GM23338 (cell line): Measurements from ENCODE around the gene AGTRAP. TPM values are rescaled to one million over a fixed set of nuclear protein-coding genes. Genes with fewer than 3 reads are reported as not detected.

Source experiments
- ATAC-seq: fragments of 200-7000 bp; cut with Tn5 transposase; 3 replicates; pipeline ENCODE4 v1.9.1; 2020
- DNase-seq: peaks from one replicate; pipeline ENCODE4 v3.0.0-alpha.2; 2015; ENCODE audit warnings: low spot score
- H2AFZ ChIP-seq: fragments of 200-600 bp; sonication (generic); 2 replicates; pipeline ENCODE4 v1.8.0; 2016; ENCODE audit warnings: antibody characterized with exemption, mild to moderate bottlenecking, moderate library complexity
- H3F3A ChIP-seq: fragments of 200-600 bp; sonication (generic); replicated peaks from 2 replicates; pipeline ENCODE4 v1.8.0; 2017; ENCODE audit warnings: antibody characterized with exemption, mixed run types, low read depth
- H3K27ac ChIP-seq: fragments of 200-600 bp; sonication (generic); 2 replicates; pipeline ENCODE4 v1.6.1; 2016; ENCODE audit warnings: low read depth
- H3K27me3 ChIP-seq: fragments of 200-600 bp; sonication (generic); 2 replicates; pipeline ENCODE4 v1.8.0; 2016; ENCODE audit warnings: mild to moderate bottlenecking, mixed run types, moderate library complexity; ENCODE audit not compliant: insufficient read depth
- H3K36me3 ChIP-seq: fragments of 200-600 bp; sonication (generic); 2 replicates; pipeline ENCODE4 v1.8.0; 2016; ENCODE audit warnings: mild to moderate bottlenecking; ENCODE audit not compliant: insufficient read depth
- H3K4me1 ChIP-seq: fragments of 200-600 bp; sonication (generic); 2 replicates; pipeline ENCODE4 v1.8.0; 2016; ENCODE audit warnings: mild to moderate bottlenecking, moderate library complexity; ENCODE audit not compliant: insufficient read depth
- H3K4me2 ChIP-seq: fragments of 200-600 bp; sonication (generic); 2 replicates; pipeline ENCODE4 v1.7.1; 2017; ENCODE audit warnings: mixed run types
- H3K4me3 ChIP-seq: fragments of 200-600 bp; sonication (generic); 2 replicates; pipeline ENCODE4 v1.6.1; 2016; ENCODE audit warnings: mixed run types
- H3K79me2 ChIP-seq: fragments of 200-600 bp; sonication (generic); replicated peaks from 2 replicates; pipeline ENCODE4 v1.8.0; 2017; ENCODE audit warnings: mild to moderate bottlenecking; ENCODE audit not compliant: insufficient read depth
- H3K9me2 ChIP-seq: fragments of 200-600 bp; sonication (generic); 2 replicates; pipeline ENCODE4 v1.8.0; 2017; ENCODE audit not compliant: insufficient read depth
- H4K20me1 ChIP-seq: fragments of 200-600 bp; sonication (generic); replicated peaks from 2 replicates; pipeline ENCODE4 v1.8.0; 2017; ENCODE audit warnings: mild to moderate bottlenecking; ENCODE audit not compliant: insufficient read depth
- H3K27ac Mint-ChIP-seq: 2 replicates; pipeline ENCODE4 v1.8.0; 2020; ENCODE audit warnings: inconsistent platforms, mild to moderate bottlenecking, moderate library complexity, mixed read lengths
- H3K27me3 Mint-ChIP-seq: 3 replicates; pipeline ENCODE4 v1.8.0; 2022; ENCODE audit warnings: low read depth, mild to moderate bottlenecking, moderate library complexity, mixed read lengths, inconsistent platforms; ENCODE audit not compliant: insufficient read depth, poor library complexity
- H3K36me3 Mint-ChIP-seq: 3 replicates; pipeline ENCODE4 v1.8.0; 2021; ENCODE audit warnings: low read depth, mild to moderate bottlenecking, inconsistent platforms, moderate library complexity, mixed read lengths
- H3K4me1 Mint-ChIP-seq: 3 replicates; pipeline ENCODE4 v1.8.0; 2020; ENCODE audit warnings: mild to moderate bottlenecking, inconsistent platforms, mixed read lengths
- H3K4me3 Mint-ChIP-seq: 3 replicates; pipeline ENCODE4 v1.8.0; 2021; ENCODE audit warnings: moderate library complexity, mild to moderate bottlenecking, inconsistent platforms, mixed read lengths
- H3K9me3 Mint-ChIP-seq: 3 replicates; pipeline ENCODE4 v1.8.0; 2020; ENCODE audit warnings: moderate library complexity, mild to moderate bottlenecking, inconsistent platforms, mixed read lengths
- CREB1 ChIP-seq: fragments of 250-450 bp; sonication (Bioruptor Pico); IDR thresholded peaks from 2 replicates; pipeline ENCODE4 v1.5.0; 2020; ENCODE audit warnings: low read depth, mild to moderate bottlenecking, moderate library complexity
- CTCF ChIP-seq, 2 experiments: fragments of 200-600 bp in 1 of 2; sonication (generic) in 1 of 2; conservative IDR thresholded peaks; 2 replicates each; pipeline versions ENCODE4 v1.5.1 to v1.6.1; 2016 to 2017; ENCODE audit warnings: antibody characterized with exemption in 2 of 2, low read depth in 2 of 2, mild to moderate bottlenecking in 2 of 2, moderate library complexity in 1 of 2
- ETS1 ChIP-seq: IDR thresholded peaks from 2 replicates; pipeline ENCODE4 v1.6.1; 2016; ENCODE audit warnings: antibody characterized with exemption
- EZH2 ChIP-seq: fragments of 200-600 bp; sonication (generic); IDR thresholded peaks from one replicate; pipeline ENCODE4 v1.8.0; 2017; ENCODE audit warnings: antibody characterized with exemption, mild to moderate bottlenecking, low read depth; ENCODE audit not compliant: unreplicated experiment
- EZH2phosphoT487 ChIP-seq: fragments of 200-600 bp; sonication (generic); IDR thresholded peaks from one replicate; pipeline ENCODE4 v1.8.1; 2018; ENCODE audit warnings: antibody characterized with exemption; ENCODE audit not compliant: unreplicated experiment
- JUNB ChIP-seq: IDR thresholded peaks from one replicate; pipeline ENCODE4 v1.6.1; 2016; ENCODE audit warnings: antibody characterized with exemption; ENCODE audit not compliant: unreplicated experiment
- NANOG ChIP-seq: IDR thresholded peaks from 2 replicates; pipeline ENCODE4 v1.6.1; 2016; ENCODE audit warnings: antibody characterized with exemption, borderline replicate concordance
- POLR2AphosphoS5 ChIP-seq: IDR thresholded peaks from 2 replicates; pipeline ENCODE4 v1.6.1; 2016; ENCODE audit warnings: antibody characterized with exemption, low read depth
- REST ChIP-seq: IDR thresholded peaks from one replicate; pipeline ENCODE4 v1.6.1; 2018; ENCODE audit warnings: antibody characterized with exemption; ENCODE audit not compliant: unreplicated experiment
- STAT1 ChIP-seq: IDR thresholded peaks from one replicate; pipeline ENCODE4 v1.6.1; 2016; ENCODE audit warnings: antibody characterized with exemption; ENCODE audit not compliant: unreplicated experiment
- ZNF114 ChIP-seq: fragments of 250-450 bp; sonication (Bioruptor Pico); IDR thresholded peaks from 2 replicates; pipeline ENCODE4 v1.5.0; 2020; ENCODE audit warnings: mild to moderate bottlenecking, moderate library complexity
- ZNF331 ChIP-seq: fragments of 250-450 bp; sonication (Bioruptor Pico); IDR thresholded peaks from 2 replicates; pipeline ENCODE4 v1.5.0; 2020; ENCODE audit warnings: low read depth, mild to moderate bottlenecking, moderate library complexity
- ZNF462 ChIP-seq: fragments of 250-450 bp; sonication (Bioruptor Pico); IDR thresholded peaks from 2 replicates; pipeline ENCODE4 v1.5.0; 2020; ENCODE audit warnings: mild to moderate bottlenecking, moderate library complexity
- polyA plus RNA-seq: library from polyadenylated mRNA; unstranded; fragments of >200 nt; fragmentation: Nextera tagmentation; extraction: Ambion mirVana; gene quantifications from 2 replicates; pipeline ENCODE4 v1.2.1, GENCODE V29; 2016
- total RNA-seq: library from RNA; depleted of rRNA; stranded (reverse); fragments of >200 nt; shearing (Covaris generic); gene quantifications from 2 replicates; pipeline ENCODE4 v1.2.3, GENCODE V29; 2014

Gene AGTRAP
- total and polyA plus RNA-seq, 2 experiments from 2014 or later = 79.4 to 102 TPM

GRCh38 chr1:11792106-11792505 lies 56.2 kb downstream of the AGTRAP start:
- Histone ChIP-seq H3K27ac (no peak overlapping the region), H3K9me2 (no peaks in the 10 kb centered on the region), H3K4me2 (no peak overlapping the region), H3K27me3 (no peaks in the 10 kb centered on the region), H2AFZ (no peak overlapping the region), H3K79me2 (no peaks in the 10 kb centered on the region), H3F3A (peaks cover 2% of the 10 kb centered on the region; the same call in 1 of the 2 replicates), H4K20me1 (no peaks in the 10 kb centered on the region; the same call in 1 of the 2 replicates), H3K4me1 (peaks cover 16% of the 10 kb centered on the region), H3K4me3 (no peak overlapping the region), H3K36me3 (no peaks in the 10 kb centered on the region)
- Mint-ChIP-seq H3K4me3 (no peak overlapping the region), H3K36me3 (peaks cover 24% of the 10 kb centered on the region), H3K9me3 (no peaks in the 10 kb centered on the region), H3K27ac (no peak overlapping the region), H3K27me3 (peaks cover 8% of the 10 kb centered on the region), H3K4me1 (peaks cover 11% of the 10 kb centered on the region; the same call in 2 of the 3 replicates)
- DNase-seq = no peak
- TF ChIP-seq CTCF (conservative IDR thresholded peaks at IDR 0.05; ENCODE audit: low read depth in 2 of 2) (no peak), ETS1 (no peak), REST (no peak), STAT1 (no peak), ZNF114 (CRISPR knock-in tag) (no peak), EZH2phosphoT487 (no peak), NANOG (no peak), JUNB (no peak), ZNF462 (CRISPR knock-in tag) (no peak), POLR2AphosphoS5 (no peak), ZNF331 (CRISPR knock-in tag) (no peak), EZH2 (no peak), CREB1 (no peak)
- ATAC-seq = no peak
